Osteocyte (in vitro differentiated cells): ENCODE measurements around the gene L2HGDH. TPM values are rescaled to one million over a fixed set of nuclear protein-coding genes. Genes with fewer than 3 reads are reported as not detected.
A peak's percentile ranks its signal among the peaks of the same experiment; 100 is the strongest.

Source experiments
- DNase-seq: peaks from one replicate; pipeline ENCODE4 v3.0.0; 2021; ENCODE audit warnings: mixed read lengths; ENCODE audit not compliant: unreplicated experiment; ENCODE audit errors: extremely low spot score
- H3K27ac Mint-ChIP-seq: one replicate; pipeline ENCODE4 v1.8.0; 2021; ENCODE audit warnings: mild to moderate bottlenecking, mixed read lengths; ENCODE audit not compliant: unreplicated experiment
- H3K27me3 Mint-ChIP-seq: one replicate; pipeline ENCODE4 v1.8.0; 2021; ENCODE audit warnings: mixed read lengths; ENCODE audit not compliant: unreplicated experiment
- H3K36me3 Mint-ChIP-seq: one replicate; pipeline ENCODE4 v1.8.0; 2021; ENCODE audit warnings: mixed read lengths; ENCODE audit not compliant: unreplicated experiment
- H3K4me1 Mint-ChIP-seq: one replicate; pipeline ENCODE4 v1.8.0; 2021; ENCODE audit warnings: mixed read lengths; ENCODE audit not compliant: unreplicated experiment
- H3K4me3 Mint-ChIP-seq: one replicate; pipeline ENCODE4 v1.8.0; 2021; ENCODE audit warnings: mild to moderate bottlenecking, moderate library complexity, mixed read lengths; ENCODE audit not compliant: unreplicated experiment
- H3K9me3 Mint-ChIP-seq: one replicate; pipeline ENCODE4 v1.8.0; 2021; ENCODE audit warnings: mixed read lengths; ENCODE audit not compliant: unreplicated experiment
- CTCF ChIP-seq: fragments of 200-600 bp; sonication (generic); IDR thresholded peaks from 2 replicates; pipeline ENCODE4 v1.5.0; 2021; ENCODE audit warnings: antibody characterized with exemption, mild to moderate bottlenecking, moderate library complexity
- long read RNA-seq: library from polyadenylated mRNA; unstranded; transcript quantifications from one replicate; pipeline ENCODE4 v2.0.0, GENCODE V29; 2021
- total RNA-seq: library from RNA; stranded (reverse); gene quantifications from 2 replicates; pipeline ENCODE4 v1.2.1, GENCODE V29; 2021

The L2HGDH gene
- 4.2 and 6.5 TPM in 2 replicates for total RNA-seq
- long read RNA-seq, full-length matches to known transcripts: 11 of 17 reads
- long read RNA-seq, partial matches to known transcripts: 0 of 17 reads
- long read RNA-seq, other reads (novel, unspliced or antisense): 6 of 17 reads

GRCh38 chr14:50311972-50312733 lies at the start of gene L2HGDH, which contains the start of gene DMAC2L:
TSS of gene L2HGDH (minus strand) at chr14:50312229. CDS start at chr14:50312150, 79 bp downstream.
TSS of gene DMAC2L (plus strand) at chr14:50312324. CDS start at chr14:50321488, 9,164 bp downstream.
- DNase-seq: peak; percentile 97
- Mint-ChIP-seq H3K27ac (peak within 1 kb of the TSS; percentile 98), H3K9me3 (peaks cover 12% of the 10 kb centered on the region), H3K36me3 (peaks cover 16% of the 10 kb centered on the region), H3K27me3 (no peaks in the 10 kb centered on the region), H3K4me3 (peak within 1 kb of the TSS; percentile 89), H3K4me1 (peaks cover 27% of the 10 kb centered on the region)
- no peak for TF ChIP-seq CTCF

DNA sequence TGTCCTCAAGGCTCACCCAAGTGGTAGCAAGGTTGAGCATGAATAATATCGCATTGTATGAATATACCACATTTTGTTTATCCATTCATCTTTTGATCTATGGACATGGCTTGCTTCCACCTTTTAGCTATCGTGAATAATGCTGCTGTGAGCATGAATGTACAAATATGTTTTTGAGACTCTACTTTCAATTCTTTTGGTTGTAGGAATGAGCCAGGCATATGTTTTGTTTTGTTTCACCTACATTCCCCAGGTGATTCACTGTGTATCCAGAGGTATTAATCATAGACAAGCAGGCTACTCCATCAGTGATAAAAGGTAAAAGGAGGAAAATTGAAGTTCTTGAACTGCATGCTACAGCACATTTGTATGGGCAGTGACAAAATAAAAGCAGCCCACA lies 48.8 kb upstream of the L2HGDH start:
- Mint-ChIP-seq H3K36me3 (peaks cover 10% of the 10 kb centered on the region), H3K4me3 (no peak overlapping the region), H3K27me3 (no peaks in the 10 kb centered on the region), H3K4me1 (peaks cover 14% of the 10 kb centered on the region), H3K9me3 (no peaks in the 10 kb centered on the region), H3K27ac (no peak overlapping the region)
- no peak for DNase-seq
- TF ChIP-seq CTCF: no peak

DNA sequence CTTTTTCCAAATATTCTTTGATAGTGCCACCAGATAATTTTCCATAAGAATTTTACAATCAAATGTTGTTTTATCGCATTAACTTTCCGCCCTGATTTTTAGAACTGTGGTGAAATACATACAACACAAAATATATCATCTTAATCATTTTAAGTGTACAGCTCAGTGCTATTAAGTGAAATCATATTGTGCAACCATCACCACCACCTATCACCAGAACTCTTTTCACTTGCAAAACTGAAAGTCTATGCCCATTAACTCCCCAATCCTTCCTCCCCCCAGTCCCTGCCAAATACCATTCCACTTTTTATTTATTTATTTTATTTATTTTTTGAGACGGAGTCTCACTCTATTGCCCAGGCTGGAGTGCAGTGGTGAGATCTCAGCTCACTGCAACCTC lies 48.1 kb upstream of the L2HGDH start:
- Mint-ChIP-seq H3K9me3 (no peaks in the 10 kb centered on the region), H3K4me1 (peaks cover 14% of the 10 kb centered on the region), H3K27ac (no peak overlapping the region), H3K4me3 (no peak overlapping the region), H3K27me3 (no peaks in the 10 kb centered on the region), H3K36me3 (peaks cover 10% of the 10 kb centered on the region)
- DNase-seq: no peak
- TF ChIP-seq CTCF: no peak

- H3K4me3 Mint-ChIP-seq: no peak overlapping the region
- H3K9me3 Mint-ChIP-seq: no peaks in the 10 kb centered on the region
- TF ChIP-seq CTCF: no peak
- no peak for DNase-seq
- H3K27me3 Mint-ChIP-seq: no peaks in the 10 kb centered on the region
- peaks cover 10% of the 10 kb centered on the region for H3K36me3 Mint-ChIP-seq
- no peak overlapping the region for H3K27ac Mint-ChIP-seq
- H3K4me1 Mint-ChIP-seq: peaks cover 14% of the 10 kb centered on the region
Measured at GRCh38 chr14:50359631-50360030, 47.6 kb upstream of the L2HGDH start.

DNA sequence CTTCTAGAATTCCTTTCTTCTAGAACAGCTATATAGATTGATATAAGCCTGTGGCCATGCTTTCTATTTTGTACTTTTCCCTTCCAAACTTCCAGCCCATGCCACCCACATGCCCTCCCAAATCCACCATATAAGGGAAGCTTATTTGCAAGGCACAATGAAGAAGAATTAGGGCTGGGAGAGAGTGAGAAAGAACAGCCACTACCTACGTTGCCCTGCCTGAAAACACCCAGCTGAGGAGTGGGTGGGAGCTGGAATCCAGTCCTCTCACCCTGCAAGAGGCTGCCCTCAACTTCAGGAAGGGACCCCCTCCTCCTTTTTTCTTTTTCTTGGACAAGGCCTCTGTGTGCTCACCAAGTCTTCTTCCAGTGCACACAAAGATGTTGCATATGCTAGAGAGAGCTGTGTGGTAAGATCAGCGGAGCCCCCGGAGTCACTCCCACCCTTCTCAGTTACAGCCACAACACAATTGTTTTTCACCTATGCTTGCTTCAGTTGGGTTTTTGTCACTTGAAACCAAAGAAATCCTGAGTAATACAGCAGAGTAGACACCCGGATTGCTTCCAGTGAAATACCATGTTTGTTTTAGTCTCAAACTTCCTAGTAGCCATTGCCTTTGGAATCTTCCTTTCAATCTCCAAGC lies 45.8 kb upstream of the L2HGDH start:
- Mint-ChIP-seq H3K4me1 (peaks cover 16% of the 10 kb centered on the region), H3K9me3 (no peaks in the 10 kb centered on the region), H3K4me3 (no peak overlapping the region), H3K36me3 (peaks cover 10% of the 10 kb centered on the region), H3K27me3 (no peaks in the 10 kb centered on the region), H3K27ac (no peak overlapping the region)
- TF ChIP-seq CTCF: no peak
- DNase-seq: no peak
